GM23338 (cell line): Measurements from ENCODE around the gene STARD13. TPM values are rescaled to one million over a fixed set of nuclear protein-coding genes. Genes with fewer than 3 reads are reported as not detected.

ENCODE experiments used
- ATAC-seq: fragments of 200-7000 bp; cut with Tn5 transposase; 3 replicates; pipeline ENCODE4 v1.9.1; 2020
- DNase-seq: peaks from one replicate; pipeline ENCODE4 v3.0.0-alpha.2; 2015; ENCODE audit warnings: low spot score
- H2AFZ ChIP-seq: fragments of 200-600 bp; sonication (generic); 2 replicates; pipeline ENCODE4 v1.8.0; 2016; ENCODE audit warnings: antibody characterized with exemption, mild to moderate bottlenecking, moderate library complexity
- H3F3A ChIP-seq: fragments of 200-600 bp; sonication (generic); replicated peaks from 2 replicates; pipeline ENCODE4 v1.8.0; 2017; ENCODE audit warnings: antibody characterized with exemption, mixed run types, low read depth
- H3K27ac ChIP-seq: fragments of 200-600 bp; sonication (generic); 2 replicates; pipeline ENCODE4 v1.6.1; 2016; ENCODE audit warnings: low read depth
- H3K27me3 ChIP-seq: fragments of 200-600 bp; sonication (generic); 2 replicates; pipeline ENCODE4 v1.8.0; 2016; ENCODE audit warnings: mild to moderate bottlenecking, mixed run types, moderate library complexity; ENCODE audit not compliant: insufficient read depth
- H3K36me3 ChIP-seq: fragments of 200-600 bp; sonication (generic); 2 replicates; pipeline ENCODE4 v1.8.0; 2016; ENCODE audit warnings: mild to moderate bottlenecking; ENCODE audit not compliant: insufficient read depth
- H3K4me1 ChIP-seq: fragments of 200-600 bp; sonication (generic); 2 replicates; pipeline ENCODE4 v1.8.0; 2016; ENCODE audit warnings: mild to moderate bottlenecking, moderate library complexity; ENCODE audit not compliant: insufficient read depth
- H3K4me2 ChIP-seq: fragments of 200-600 bp; sonication (generic); 2 replicates; pipeline ENCODE4 v1.7.1; 2017; ENCODE audit warnings: mixed run types
- H3K4me3 ChIP-seq: fragments of 200-600 bp; sonication (generic); 2 replicates; pipeline ENCODE4 v1.6.1; 2016; ENCODE audit warnings: mixed run types
- H3K79me2 ChIP-seq: fragments of 200-600 bp; sonication (generic); replicated peaks from 2 replicates; pipeline ENCODE4 v1.8.0; 2017; ENCODE audit warnings: mild to moderate bottlenecking; ENCODE audit not compliant: insufficient read depth
- H3K9me2 ChIP-seq: fragments of 200-600 bp; sonication (generic); 2 replicates; pipeline ENCODE4 v1.8.0; 2017; ENCODE audit not compliant: insufficient read depth
- H4K20me1 ChIP-seq: fragments of 200-600 bp; sonication (generic); replicated peaks from 2 replicates; pipeline ENCODE4 v1.8.0; 2017; ENCODE audit warnings: mild to moderate bottlenecking; ENCODE audit not compliant: insufficient read depth
- H3K27ac Mint-ChIP-seq: 2 replicates; pipeline ENCODE4 v1.8.0; 2020; ENCODE audit warnings: inconsistent platforms, mild to moderate bottlenecking, moderate library complexity, mixed read lengths
- H3K27me3 Mint-ChIP-seq: 3 replicates; pipeline ENCODE4 v1.8.0; 2022; ENCODE audit warnings: low read depth, mild to moderate bottlenecking, moderate library complexity, mixed read lengths, inconsistent platforms; ENCODE audit not compliant: insufficient read depth, poor library complexity
- H3K36me3 Mint-ChIP-seq: 3 replicates; pipeline ENCODE4 v1.8.0; 2021; ENCODE audit warnings: low read depth, mild to moderate bottlenecking, inconsistent platforms, moderate library complexity, mixed read lengths
- H3K4me1 Mint-ChIP-seq: 3 replicates; pipeline ENCODE4 v1.8.0; 2020; ENCODE audit warnings: mild to moderate bottlenecking, inconsistent platforms, mixed read lengths
- H3K4me3 Mint-ChIP-seq: 3 replicates; pipeline ENCODE4 v1.8.0; 2021; ENCODE audit warnings: moderate library complexity, mild to moderate bottlenecking, inconsistent platforms, mixed read lengths
- H3K9me3 Mint-ChIP-seq: 3 replicates; pipeline ENCODE4 v1.8.0; 2020; ENCODE audit warnings: moderate library complexity, mild to moderate bottlenecking, inconsistent platforms, mixed read lengths
- CREB1 ChIP-seq: fragments of 250-450 bp; sonication (Bioruptor Pico); IDR thresholded peaks from 2 replicates; pipeline ENCODE4 v1.5.0; 2020; ENCODE audit warnings: low read depth, mild to moderate bottlenecking, moderate library complexity
- ETS1 ChIP-seq: IDR thresholded peaks from 2 replicates; pipeline ENCODE4 v1.6.1; 2016; ENCODE audit warnings: antibody characterized with exemption
- EZH2 ChIP-seq: fragments of 200-600 bp; sonication (generic); IDR thresholded peaks from one replicate; pipeline ENCODE4 v1.8.0; 2017; ENCODE audit warnings: antibody characterized with exemption, mild to moderate bottlenecking, low read depth; ENCODE audit not compliant: unreplicated experiment
- NANOG ChIP-seq: IDR thresholded peaks from 2 replicates; pipeline ENCODE4 v1.6.1; 2016; ENCODE audit warnings: antibody characterized with exemption, borderline replicate concordance
- POLR2AphosphoS5 ChIP-seq: IDR thresholded peaks from 2 replicates; pipeline ENCODE4 v1.6.1; 2016; ENCODE audit warnings: antibody characterized with exemption, low read depth
- STAT1 ChIP-seq: IDR thresholded peaks from one replicate; pipeline ENCODE4 v1.6.1; 2016; ENCODE audit warnings: antibody characterized with exemption; ENCODE audit not compliant: unreplicated experiment
- ZNF462 ChIP-seq: fragments of 250-450 bp; sonication (Bioruptor Pico); IDR thresholded peaks from 2 replicates; pipeline ENCODE4 v1.5.0; 2020; ENCODE audit warnings: mild to moderate bottlenecking, moderate library complexity
- polyA plus RNA-seq: library from polyadenylated mRNA; unstranded; fragments of >200 nt; fragmentation: Nextera tagmentation; extraction: Ambion mirVana; gene quantifications from 2 replicates; pipeline ENCODE4 v1.2.1, GENCODE V29; 2016
- total RNA-seq: library from RNA; depleted of rRNA; stranded (reverse); fragments of >200 nt; shearing (Covaris generic); gene quantifications from 2 replicates; pipeline ENCODE4 v1.2.3, GENCODE V29; 2014

STARD13 gene
- total and polyA plus RNA-seq, 2 experiments from 2014 or later: 3.2 to 5.2 TPM

- no peaks in the 10 kb centered on the region for H3F3A ChIP-seq
- ATAC-seq: peak; percentile 81
- peak overlapping the region; percentile 94 for H3K27ac ChIP-seq
- Mint-ChIP-seq H3K27me3 (no peaks in the 10 kb centered on the region), H3K4me1 (peaks cover 59% of the 10 kb centered on the region), H3K9me3 (no peaks in the 10 kb centered on the region), H3K27ac (peak overlapping the region; percentile 96), H3K4me3 (no peak overlapping the region), H3K36me3 (no peaks in the 10 kb centered on the region; the same call in 2 of the 3 replicates)
- peaks cover 16% of the 10 kb centered on the region; the same call in 1 of the 2 replicates for H3K9me2 ChIP-seq
- peak; percentile 75 for DNase-seq
- peak overlapping the region; percentile 28 for H3K4me2 ChIP-seq
- no peak overlapping the region for H3K4me3 ChIP-seq
- peaks cover 31% of the 10 kb centered on the region for H3K4me1 ChIP-seq
- no peaks in the 10 kb centered on the region for H3K36me3 ChIP-seq
- H3K27me3 ChIP-seq: no peaks in the 10 kb centered on the region
- H4K20me1 ChIP-seq: no peaks in the 10 kb centered on the region
- H2AFZ ChIP-seq: no peak overlapping the region
- TF ChIP-seq NANOG (peak; percentile 78; the same call in 1 of the 2 replicates), EZH2 (no peak)
- no peaks in the 10 kb centered on the region for H3K79me2 ChIP-seq
Measured at GRCh38 chr13:33259296-33259695, 26.3 kb downstream of the STARD13 start.

GRCh38 chr13:33258808-33259193 lies 26.8 kb downstream of the STARD13 start:
- no peak for ATAC-seq
- Histone ChIP-seq H3K36me3 (no peaks in the 10 kb centered on the region), H3K4me2 (peak overlapping the region; percentile 28), H3K27me3 (no peaks in the 10 kb centered on the region), H3F3A (no peaks in the 10 kb centered on the region), H3K4me3 (no peak overlapping the region), H3K4me1 (peaks cover 30% of the 10 kb centered on the region), H2AFZ (no peak overlapping the region), H3K79me2 (no peaks in the 10 kb centered on the region), H4K20me1 (no peaks in the 10 kb centered on the region), H3K9me2 (peaks cover 16% of the 10 kb centered on the region; the same call in 1 of the 2 replicates), H3K27ac (peak overlapping the region; percentile 94)
- no peak for TF ChIP-seq ETS1
- no peak for TF ChIP-seq STAT1
- no peaks in the 10 kb centered on the region for H3K9me3 Mint-ChIP-seq
- peaks cover 4% of the 10 kb centered on the region for H3K27me3 Mint-ChIP-seq
- DNase-seq: no peak
- H3K4me1 Mint-ChIP-seq: peaks cover 54% of the 10 kb centered on the region
- H3K36me3 Mint-ChIP-seq: no peaks in the 10 kb centered on the region; the same call in 2 of the 3 replicates
- no peak overlapping the region for H3K4me3 Mint-ChIP-seq
- peak overlapping the region; percentile 96 for H3K27ac Mint-ChIP-seq

GRCh38 chr13:33257841-33258807 lies 27.4 kb downstream of the STARD13 start:
- H3K36me3 ChIP-seq: no peaks in the 10 kb centered on the region
- Mint-ChIP-seq H3K9me3 (no peaks in the 10 kb centered on the region), H3K4me1 (peaks cover 54% of the 10 kb centered on the region), H3K27ac (peak overlapping the region; percentile 10; the same call in 1 of the 2 replicates), H3K36me3 (no peaks in the 10 kb centered on the region; the same call in 2 of the 3 replicates), H3K4me3 (no peak overlapping the region), H3K27me3 (peaks cover 5% of the 10 kb centered on the region)
- ATAC-seq (no peak), DNase-seq (no peak)
- H3K9me2 ChIP-seq: peaks cover 16% of the 10 kb centered on the region; the same call in 1 of the 2 replicates
- H3K4me3 ChIP-seq: no peak overlapping the region
- H3K79me2 ChIP-seq: no peaks in the 10 kb centered on the region
- H3K27ac ChIP-seq: peak overlapping the region; percentile 94
- no peak overlapping the region for H2AFZ ChIP-seq
- peak overlapping the region; percentile 31; the same call in 1 of the 2 replicates for H3K4me2 ChIP-seq
- peaks cover 30% of the 10 kb centered on the region for H3K4me1 ChIP-seq
- H4K20me1 ChIP-seq: no peaks in the 10 kb centered on the region
- no peaks in the 10 kb centered on the region for H3K27me3 ChIP-seq
- no peaks in the 10 kb centered on the region for H3F3A ChIP-seq
- no peak for TF ChIP-seq ZNF462 (CRISPR knock-in tag)
- no peak for TF ChIP-seq POLR2AphosphoS5
- TF ChIP-seq NANOG: no peak
- TF ChIP-seq CREB1 (CRISPR knock-in tag): no peak
